ENCODE results near the gene EIF5B. TPM values are rescaled to one million over a fixed set of nuclear protein-coding genes. Genes with fewer than 3 reads are reported as not detected.

The EIF5B gene
- total and polyA plus RNA-seq, 4 donors = 22.9 to 36.2 (median 31.7) TPM

Other genes starting within 250 kb of the EIF5B start
- gene C2orf15, start 195.7 kb upstream of the EIF5B start, total RNA-seq = 1 to 10 TPM; 3.6 to 4.8 TPM
- 1 to 10 TPM; 2.2 to 2.7 TPM for gene C2orf15, start 195.7 kb upstream of the EIF5B start, polyA plus RNA-seq
- 10 to 100 TPM; 13.7 to 37.3 TPM for gene TSGA10, start 182.4 kb upstream of the EIF5B start, total RNA-seq
- 1 to 10 TPM; 3.8 to 4.4 TPM for gene TSGA10, start 182.4 kb upstream of the EIF5B start, polyA plus RNA-seq
- gene LIPT1, start 182.4 kb upstream of the EIF5B start, total RNA-seq = 10 to 100 TPM in 1 of 2 donors, 1 to 10 TPM in 1; 6.0 to 11.0 TPM
- 10 to 100 TPM in 1 of 2 donors, 1 to 10 TPM in 1; 5.3 to 10.5 TPM for gene LIPT1, start 182.4 kb upstream of the EIF5B start, polyA plus RNA-seq
- 10 to 100 TPM; 17.6 to 34.4 TPM for gene MITD1, start 156.3 kb upstream of the EIF5B start, total RNA-seq
- gene MITD1, start 156.3 kb upstream of the EIF5B start, polyA plus RNA-seq = 10 to 100 TPM; 34.9 to 57.1 TPM
- gene MRPL30, start 156.2 kb upstream of the EIF5B start, total RNA-seq = 10 to 100 TPM; 20.3 to 34.2 TPM
- gene MRPL30, start 156.2 kb upstream of the EIF5B start, polyA plus RNA-seq = 10 to 100 TPM; 15.2 to 19.7 TPM
- gene LYG2, start 81.7 kb upstream of the EIF5B start, total RNA-seq = not detected
- gene LYG2, start 81.7 kb upstream of the EIF5B start, polyA plus RNA-seq = not detected
- under 1 TPM; 0.80 to 0.89 TPM for gene LYG1, start 36.2 kb upstream of the EIF5B start, total RNA-seq
- gene LYG1, start 36.2 kb upstream of the EIF5B start, polyA plus RNA-seq = 1 to 10 TPM; 1.2 to 2.7 TPM
- gene TXNDC9, start 1.1 kb upstream of the EIF5B start, total RNA-seq = 10 to 100 TPM; 25.0 to 29.8 TPM
- 10 to 100 TPM; 20.9 to 32.3 TPM for gene TXNDC9, start 1.1 kb upstream of the EIF5B start, polyA plus RNA-seq
- 100 to 1,000 TPM in 1 of 2 donors, 10 to 100 TPM in 1; 45.9 to 165 TPM for gene REV1, start 152.6 kb downstream of the EIF5B start, total RNA-seq
- gene REV1, start 152.6 kb downstream of the EIF5B start, polyA plus RNA-seq = 10 to 100 TPM; 13.7 to 23.1 TPM